WERI-Rb-1 (cell line): Measurements from ENCODE around the gene CDON.

Experiments used
- DNase-seq: peaks from one replicate; pipeline ENCODE4 v3.0.0-alpha.2; 2020
- H3K27ac ChIP-seq: fragments of 250-450 bp; sonication (Bioruptor Pico); 2 replicates; pipeline ENCODE4 v1.5.1; 2020; ENCODE audit warnings: mild to moderate bottlenecking, moderate library complexity
- H3K27me3 ChIP-seq: fragments of 250-450 bp; sonication (Bioruptor Pico); 2 replicates; pipeline ENCODE4 v1.5.1; 2021; ENCODE audit warnings: mild to moderate bottlenecking, low read depth, moderate library complexity; ENCODE audit not compliant: insufficient read depth, severe bottlenecking
- H3K36me3 ChIP-seq: fragments of 250-450 bp; sonication (Bioruptor Pico); 2 replicates; pipeline ENCODE4 v1.5.1; 2020; ENCODE audit warnings: mild to moderate bottlenecking, moderate library complexity
- H3K4me3 ChIP-seq: 2 replicates; pipeline ENCODE4 v1.5.1; 2011; ENCODE audit warnings: low read depth, mild to moderate bottlenecking, control low read depth, low read length
- H3K9me3 ChIP-seq: fragments of 250-450 bp; sonication (Bioruptor Pico); 2 replicates; pipeline ENCODE4 v1.5.1; 2021; ENCODE audit warnings: mild to moderate bottlenecking, moderate library complexity; ENCODE audit not compliant: severe bottlenecking
- TF ChIP-seq, protein P1 (sequence below): IDR thresholded peaks from 2 replicates; pipeline ENCODE4 v1.5.1; 2011; ENCODE audit warnings: low read depth, mild to moderate bottlenecking, control low read depth, inconsistent platforms, low read length

Gene CDON

DNA sequence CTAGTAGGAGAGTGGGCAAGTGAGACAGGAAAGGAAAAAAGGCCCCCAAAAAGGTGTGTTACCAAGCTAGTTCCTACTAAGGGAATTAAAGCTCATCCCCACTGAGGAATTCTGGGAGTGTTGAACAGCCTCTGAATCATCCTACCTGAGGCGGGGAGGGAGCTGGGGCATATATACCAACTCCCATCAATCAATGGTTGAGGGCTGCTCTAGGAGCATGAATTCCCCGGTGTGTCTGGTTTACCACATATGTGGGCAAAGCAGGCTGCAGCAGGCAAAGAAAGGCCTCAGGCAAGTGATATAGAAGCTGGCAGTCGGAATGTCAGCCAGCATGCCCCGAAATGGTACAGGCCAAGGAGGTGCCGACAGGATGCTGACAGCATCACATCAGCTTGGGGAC lies 23.6 kb upstream of the CDON start:
- Histone ChIP-seq H3K36me3 (no peaks in the 10 kb centered on the region), H3K27me3 (no peaks in the 10 kb centered on the region), H3K9me3 (no peaks in the 10 kb centered on the region), H3K27ac (no peak overlapping the region), H3K4me3 (no peak overlapping the region)
- TF ChIP-seq, protein P1, sequence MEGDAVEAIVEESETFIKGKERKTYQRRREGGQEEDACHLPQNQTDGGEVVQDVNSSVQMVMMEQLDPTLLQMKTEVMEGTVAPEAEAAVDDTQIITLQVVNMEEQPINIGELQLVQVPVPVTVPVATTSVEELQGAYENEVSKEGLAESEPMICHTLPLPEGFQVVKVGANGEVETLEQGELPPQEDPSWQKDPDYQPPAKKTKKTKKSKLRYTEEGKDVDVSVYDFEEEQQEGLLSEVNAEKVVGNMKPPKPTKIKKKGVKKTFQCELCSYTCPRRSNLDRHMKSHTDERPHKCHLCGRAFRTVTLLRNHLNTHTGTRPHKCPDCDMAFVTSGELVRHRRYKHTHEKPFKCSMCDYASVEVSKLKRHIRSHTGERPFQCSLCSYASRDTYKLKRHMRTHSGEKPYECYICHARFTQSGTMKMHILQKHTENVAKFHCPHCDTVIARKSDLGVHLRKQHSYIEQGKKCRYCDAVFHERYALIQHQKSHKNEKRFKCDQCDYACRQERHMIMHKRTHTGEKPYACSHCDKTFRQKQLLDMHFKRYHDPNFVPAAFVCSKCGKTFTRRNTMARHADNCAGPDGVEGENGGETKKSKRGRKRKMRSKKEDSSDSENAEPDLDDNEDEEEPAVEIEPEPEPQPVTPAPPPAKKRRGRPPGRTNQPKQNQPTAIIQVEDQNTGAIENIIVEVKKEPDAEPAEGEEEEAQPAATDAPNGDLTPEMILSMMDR: no peak
- DNase-seq: no peak

DNA sequence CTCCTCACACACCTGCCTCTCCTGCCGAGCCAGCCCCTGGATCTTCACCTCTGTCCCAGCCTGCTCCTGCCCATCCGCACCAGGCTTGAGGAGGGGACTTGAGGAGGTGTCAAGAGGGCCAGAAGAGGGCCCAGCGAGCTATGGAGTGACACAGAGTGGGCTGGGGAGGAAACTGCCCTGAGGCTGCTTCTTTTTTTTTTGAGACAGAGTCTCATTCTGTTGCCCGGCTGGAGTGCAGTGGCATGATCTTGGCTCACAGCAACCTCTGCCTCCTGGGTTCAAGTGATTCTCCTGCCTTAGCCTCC lies 21.9 kb upstream of the CDON start:
- Histone ChIP-seq H3K4me3 (no peak overlapping the region), H3K36me3 (no peaks in the 10 kb centered on the region), H3K27ac (peak overlapping the region; percentile 67), H3K9me3 (no peaks in the 10 kb centered on the region), H3K27me3 (no peaks in the 10 kb centered on the region)
- TF ChIP-seq, protein P1: no peak
- peak; percentile 26 for DNase-seq

DNA sequence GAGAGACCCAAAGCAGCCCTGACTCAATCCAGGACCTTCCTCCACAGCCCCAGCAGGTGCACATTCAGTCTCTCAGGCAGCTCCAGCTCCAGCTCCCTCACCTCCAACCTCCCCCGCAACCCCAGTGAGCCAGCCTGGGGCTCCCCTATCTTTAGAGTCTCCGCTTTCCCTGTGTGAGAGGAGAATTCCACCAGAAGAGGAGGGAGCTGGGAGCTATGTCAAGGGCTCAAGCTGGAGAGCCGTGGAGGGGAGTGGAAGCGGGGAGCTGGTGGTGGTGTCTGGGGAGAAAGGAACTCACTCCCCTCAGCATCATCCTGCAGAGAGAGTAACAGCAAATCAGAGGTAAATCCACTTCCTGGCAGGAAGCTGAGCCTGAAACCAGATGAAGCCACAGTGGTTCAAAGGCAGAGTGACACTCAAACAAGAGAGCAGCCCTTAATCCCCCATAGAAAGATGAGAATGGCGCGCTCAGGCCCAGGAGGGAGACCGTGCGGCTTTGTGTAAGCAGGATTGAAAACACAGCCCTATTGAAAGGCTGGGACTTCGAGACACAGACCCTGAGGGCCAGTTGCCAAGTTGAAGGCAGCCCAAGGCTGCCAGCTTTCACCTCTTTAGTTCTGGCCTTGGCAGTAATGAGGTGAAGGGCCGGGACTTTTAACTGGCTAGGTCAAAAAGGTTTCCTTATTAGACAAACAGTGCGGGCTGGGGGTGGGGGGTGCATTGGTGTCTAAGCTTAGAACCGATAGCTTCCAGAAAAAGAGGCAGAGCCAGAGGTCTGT lies 21.4 kb upstream of the CDON start:
- TF ChIP-seq, protein P1: no peak
- no peaks in the 10 kb centered on the region for H3K36me3 ChIP-seq
- DNase-seq: peak; percentile 52
- H3K4me3 ChIP-seq: no peak overlapping the region
- H3K27ac ChIP-seq: peak overlapping the region; percentile 67
- no peaks in the 10 kb centered on the region for H3K27me3 ChIP-seq
- H3K9me3 ChIP-seq: no peaks in the 10 kb centered on the region

DNA sequence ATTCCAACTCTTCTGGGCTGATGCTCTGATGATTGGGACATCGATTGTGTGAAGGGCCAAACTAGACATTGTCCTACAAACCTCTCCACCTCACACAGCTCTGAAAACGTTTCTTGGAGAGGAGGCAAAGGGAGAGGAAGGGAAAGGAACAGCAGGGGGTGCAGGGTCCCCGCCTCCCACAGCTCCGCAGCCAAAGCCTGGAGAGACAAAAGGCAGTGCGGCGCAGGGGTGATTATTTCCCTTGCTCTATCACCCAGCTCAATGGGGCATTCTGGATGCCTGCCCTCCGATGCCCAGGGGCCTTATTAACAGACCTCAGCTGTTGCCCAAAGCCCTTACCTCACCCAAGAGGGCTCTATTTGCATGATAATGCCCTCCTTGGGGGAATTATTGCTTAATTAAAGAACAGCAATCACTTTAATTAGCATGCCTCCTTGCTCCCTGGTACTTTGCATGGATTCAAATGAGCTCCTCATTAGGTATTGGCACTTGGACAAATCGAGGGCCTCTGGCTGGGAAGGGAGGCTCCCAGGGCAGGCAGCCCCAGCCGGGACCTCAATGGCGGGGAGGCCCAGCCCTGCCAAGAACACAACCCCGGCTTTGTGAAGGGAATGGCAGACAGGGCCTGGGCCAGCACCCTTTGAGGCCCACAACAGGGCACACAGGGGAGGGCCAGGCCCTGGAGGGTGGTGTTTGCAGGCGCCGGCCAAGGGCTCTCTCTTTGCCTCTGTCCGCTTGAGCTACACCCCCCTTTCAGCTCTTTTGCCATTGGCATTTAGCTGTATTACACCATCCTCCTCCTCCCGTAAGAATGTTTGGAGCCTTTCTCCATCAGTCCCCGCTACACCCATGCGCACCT lies 19.8 kb upstream of the CDON start:
- DNase-seq: no peak
- no peaks in the 10 kb centered on the region for H3K36me3 ChIP-seq
- H3K9me3 ChIP-seq: no peaks in the 10 kb centered on the region
- TF ChIP-seq, protein P1: no peak
- no peak overlapping the region for H3K4me3 ChIP-seq
- no peak overlapping the region for H3K27ac ChIP-seq
- no peaks in the 10 kb centered on the region for H3K27me3 ChIP-seq

DNA sequence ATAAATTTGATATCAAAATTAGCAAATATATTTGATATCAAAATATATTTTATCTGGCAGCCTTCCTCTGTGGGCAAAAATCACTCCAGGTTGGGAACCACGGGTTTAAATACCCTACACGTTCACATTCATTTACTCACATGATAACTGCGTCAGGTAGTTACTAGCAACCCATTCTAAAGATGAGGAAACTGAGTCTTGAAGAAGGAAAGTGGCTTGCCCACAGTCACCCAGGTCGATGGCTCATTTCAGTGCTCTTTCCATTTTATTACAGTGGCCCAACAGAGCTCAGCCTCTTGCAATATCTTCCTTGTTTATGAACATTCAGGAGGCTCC lies 19.2 kb upstream of the CDON start:
- TF ChIP-seq, protein P1: no peak
- no peak for DNase-seq
- no peak overlapping the region for H3K4me3 ChIP-seq
- H3K36me3 ChIP-seq: no peaks in the 10 kb centered on the region
- H3K27me3 ChIP-seq: no peaks in the 10 kb centered on the region
- H3K27ac ChIP-seq: no peak overlapping the region
- H3K9me3 ChIP-seq: no peaks in the 10 kb centered on the region
